Daoy (cell line): Measurements from ENCODE around the gene MTA1. TPM values are rescaled to one million over a fixed set of nuclear protein-coding genes. Genes with fewer than 3 reads are reported as not detected.

Experiments used
- total RNA-seq: library from RNA; depleted of rRNA; stranded (reverse); fragments of >200 nt; shearing (Covaris generic); gene quantifications from 2 replicates; pipeline ENCODE4 v1.2.3, GENCODE V29; 2014; rRNA removed

MTA1 gene
- total RNA-seq, 1 experiment from 2014 or later: 37.9 TPM

Other genes starting within 250 kb of the MTA1 start
- 18.3 and 41.4 TPM in 2 replicates for gene NUDT14, start 238.5 kb upstream of the MTA1 start, total RNA-seq
- 43.3 and 51.3 TPM in 2 replicates for gene BTBD6, start 171.3 kb upstream of the MTA1 start, total RNA-seq
- gene BRF1, start 118.8 kb upstream of the MTA1 start, total RNA-seq: 39.9 and 41.7 TPM in 2 replicates
- 11.6 and 28.2 TPM in 2 replicates for gene PACS2, start 105.1 kb upstream of the MTA1 start, total RNA-seq
- 0.29 and 1.3 TPM in 2 replicates for gene TEX22, start 21.3 kb upstream of the MTA1 start, total RNA-seq
- 88.8 and 94.1 TPM in 2 replicates for gene CRIP2, start 55.0 kb downstream of the MTA1 start, total RNA-seq
- 15.0 and 20.4 TPM in 2 replicates for gene CRIP1, start 67.1 kb downstream of the MTA1 start, total RNA-seq
- gene TEDC1, start 71.4 kb downstream of the MTA1 start, total RNA-seq: 61.9 and 73.5 TPM in 2 replicates
- gene TMEM121, start 106.8 kb downstream of the MTA1 start, total RNA-seq: 8.4 and 8.7 TPM in 2 replicates